GM21390 (cell line): ENCODE results near the gene MRPL14.
"Not testable (repeated sequence)": the region's sequence is repeated elsewhere in the genome, so short reads cannot be mapped to it uniquely, and the experiment has no call there.

Source experiments
- ATAC-seq: cut with Tn5 transposase; IDR thresholded peaks from one replicate; pipeline ENCODE4 v1.9.1; 2021; ENCODE audit not compliant: unreplicated experiment

MRPL14 gene

GRCh38 chr6:44150317-44150917 lies 23.2 kb upstream of the MRPL14 start:
- ATAC-seq: no peak

GRCh38 chr6:44149369-44150012 lies 22.2 kb upstream of the MRPL14 start:
- ATAC-seq: no peak

DNA sequence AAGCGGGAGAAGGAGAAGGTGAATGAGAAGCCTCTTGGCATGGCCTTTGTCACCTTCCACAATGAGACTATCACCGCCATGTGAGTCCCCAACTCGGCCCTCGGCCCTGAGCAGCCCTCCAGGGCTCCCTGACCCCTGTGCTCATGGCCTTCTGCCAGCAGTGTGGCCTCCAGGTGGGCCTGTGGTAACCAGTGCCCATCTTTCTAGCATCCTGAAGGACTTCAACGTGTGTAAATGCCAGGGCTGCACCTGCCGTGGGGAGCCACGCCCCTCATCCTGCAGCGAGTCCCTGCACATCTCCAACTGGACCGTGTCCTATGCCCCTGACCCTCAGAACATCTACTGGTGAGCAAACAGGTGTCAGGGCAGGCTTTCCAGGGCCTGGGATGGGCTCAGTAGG lies 21.1 kb upstream of the MRPL14 start:
- ATAC-seq: no peak

DNA sequence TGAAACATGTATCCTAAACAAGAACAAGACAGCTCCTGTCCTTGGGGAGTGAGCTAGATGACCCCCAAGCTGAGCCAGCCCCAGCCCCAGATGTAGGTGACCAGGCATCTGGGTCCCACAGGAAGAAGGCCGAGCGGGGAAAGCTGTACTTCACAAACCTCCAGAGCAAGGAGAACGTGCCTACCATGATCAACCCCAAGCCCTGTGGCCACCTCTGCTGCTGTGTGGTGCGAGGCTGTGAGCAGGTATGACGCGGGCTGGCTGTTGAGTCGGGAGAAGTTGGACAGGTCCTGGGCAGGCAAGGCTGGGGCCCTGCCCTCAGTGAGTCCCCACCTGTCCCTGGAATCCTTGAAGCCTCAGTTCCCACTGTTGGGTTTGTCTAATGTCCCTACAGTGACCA lies 20.0 kb upstream of the MRPL14 start:
- ATAC-seq: no peak

GRCh38 chr6:44146685-44147084 lies 19.4 kb upstream of the MRPL14 start:
- no peak for ATAC-seq

DNA sequence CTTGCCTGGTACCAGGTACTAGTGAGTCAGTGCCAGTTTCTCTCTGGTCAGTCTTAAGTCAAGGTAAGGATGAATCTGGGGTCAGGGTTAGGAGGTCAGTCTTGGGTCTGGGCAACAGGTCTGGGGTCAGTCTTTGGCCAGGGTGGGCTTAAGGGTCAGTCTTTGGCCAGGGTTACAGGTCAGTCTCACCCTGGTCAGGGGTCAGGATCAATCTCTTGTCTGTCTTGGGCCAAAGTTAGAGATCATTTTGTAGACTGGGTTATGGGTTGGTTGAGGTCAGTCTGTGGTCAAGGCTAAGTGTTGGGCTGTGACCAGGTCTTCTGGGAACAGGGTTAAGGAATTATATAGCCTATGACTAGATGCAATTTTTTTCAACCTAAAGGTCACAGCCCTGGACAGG lies 18.6 kb upstream of the MRPL14 start:
- ATAC-seq: no peak

DNA sequence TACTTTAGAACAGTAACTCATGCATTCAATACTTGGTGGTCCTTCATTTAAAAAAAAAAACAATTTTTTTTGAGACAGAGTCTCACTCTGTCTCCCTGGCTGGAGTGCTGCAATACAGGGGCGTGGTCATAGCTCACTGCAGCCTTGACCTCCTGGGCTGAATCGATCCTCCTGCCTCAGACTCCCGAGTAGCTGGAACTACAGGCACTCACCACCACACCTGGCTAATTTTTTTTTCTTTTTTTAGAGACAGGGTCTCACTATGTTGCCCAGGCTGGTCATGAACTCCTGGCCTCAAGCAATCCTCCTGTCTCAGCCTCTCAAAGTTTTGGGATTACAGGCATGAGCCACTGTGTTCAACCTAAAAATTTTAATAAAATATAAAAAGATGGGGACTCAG lies 17.3 kb upstream of the MRPL14 start:
- not testable (repeated sequence) for ATAC-seq

DNA sequence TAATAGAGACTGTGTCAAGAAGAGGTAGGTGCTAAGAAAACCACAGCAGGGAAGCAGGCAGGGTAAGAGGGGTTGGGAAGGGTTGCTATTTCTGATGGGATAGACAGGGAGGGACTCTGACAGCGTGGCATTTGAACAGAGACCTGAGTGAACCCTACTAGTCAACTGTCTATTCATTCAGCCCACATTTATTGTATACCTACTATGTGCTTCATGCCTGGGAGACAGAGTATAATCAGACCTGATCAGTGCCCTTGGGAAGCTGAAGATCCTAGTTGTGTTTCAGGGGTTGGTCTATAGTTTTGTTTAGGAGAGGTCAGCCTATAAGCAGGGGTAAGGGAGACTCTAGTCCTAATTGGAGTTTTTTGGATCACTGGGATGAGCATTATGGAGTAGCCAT lies 16.5 kb upstream of the MRPL14 start:
- ATAC-seq: no peak

GRCh38 chr6:44142835-44143234 lies 15.6 kb upstream of the MRPL14 start:
- ATAC-seq: no peak

GRCh38 chr6:44139351-44139743 lies 12.1 kb upstream of the MRPL14 start:
- ATAC-seq: no peak

DNA sequence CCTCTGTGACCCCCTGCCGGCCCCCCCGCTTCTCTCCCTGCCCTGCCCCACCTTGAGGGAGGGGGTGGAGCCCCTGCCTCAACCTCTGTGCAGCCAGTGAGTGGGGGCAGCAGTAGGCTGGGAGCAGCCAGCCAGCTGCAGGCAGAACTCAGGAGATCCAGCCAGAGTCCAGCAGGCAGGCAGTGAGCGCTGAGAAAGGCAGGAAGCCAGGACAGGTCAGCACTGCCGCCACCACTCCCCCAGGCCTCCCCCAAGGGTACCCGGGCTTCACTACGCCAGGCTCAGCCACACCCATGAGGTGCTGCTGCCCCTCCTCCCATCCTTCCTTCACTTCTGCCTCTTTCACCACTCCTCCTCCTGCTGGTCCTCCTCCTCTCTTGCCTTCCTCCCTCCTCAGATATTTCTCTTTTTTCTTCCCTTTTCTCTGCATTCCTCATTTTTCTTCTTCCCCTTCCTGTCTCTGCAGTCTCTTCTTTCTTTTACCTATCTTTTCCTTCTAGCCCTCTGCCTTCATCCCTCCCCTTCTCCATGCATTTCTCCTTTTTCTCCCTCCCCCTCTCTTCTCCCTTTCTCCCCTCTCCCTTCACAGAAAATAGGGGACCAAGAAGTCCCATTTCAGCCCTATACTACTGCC lies 11.6 kb upstream of the MRPL14 start:
- no peak for ATAC-seq

DNA sequence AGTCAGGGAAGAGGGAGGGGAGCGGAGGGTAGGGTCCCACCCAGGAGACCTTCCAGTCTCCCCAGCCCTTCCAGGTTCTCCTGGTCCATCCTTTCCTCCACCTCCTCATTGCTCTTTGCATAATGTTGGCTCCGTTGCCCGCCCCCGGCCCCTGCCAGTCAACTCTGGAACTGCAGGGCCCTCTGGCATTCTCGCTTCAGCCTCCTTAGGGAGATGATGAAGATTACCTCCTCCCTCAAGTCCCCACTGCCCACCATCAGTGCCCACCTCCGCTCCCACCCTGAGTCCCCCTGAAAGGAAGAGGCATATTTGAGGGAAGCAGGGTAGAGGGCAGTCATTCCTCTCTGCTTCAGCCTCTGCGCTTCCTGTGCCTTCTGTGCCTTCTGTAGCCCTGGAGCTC lies 8.6 kb upstream of the MRPL14 start:
- no peak for ATAC-seq

GRCh38 chr6:44135173-44135758 lies 8.0 kb upstream of the MRPL14 start:
- ATAC-seq: no peak

DNA sequence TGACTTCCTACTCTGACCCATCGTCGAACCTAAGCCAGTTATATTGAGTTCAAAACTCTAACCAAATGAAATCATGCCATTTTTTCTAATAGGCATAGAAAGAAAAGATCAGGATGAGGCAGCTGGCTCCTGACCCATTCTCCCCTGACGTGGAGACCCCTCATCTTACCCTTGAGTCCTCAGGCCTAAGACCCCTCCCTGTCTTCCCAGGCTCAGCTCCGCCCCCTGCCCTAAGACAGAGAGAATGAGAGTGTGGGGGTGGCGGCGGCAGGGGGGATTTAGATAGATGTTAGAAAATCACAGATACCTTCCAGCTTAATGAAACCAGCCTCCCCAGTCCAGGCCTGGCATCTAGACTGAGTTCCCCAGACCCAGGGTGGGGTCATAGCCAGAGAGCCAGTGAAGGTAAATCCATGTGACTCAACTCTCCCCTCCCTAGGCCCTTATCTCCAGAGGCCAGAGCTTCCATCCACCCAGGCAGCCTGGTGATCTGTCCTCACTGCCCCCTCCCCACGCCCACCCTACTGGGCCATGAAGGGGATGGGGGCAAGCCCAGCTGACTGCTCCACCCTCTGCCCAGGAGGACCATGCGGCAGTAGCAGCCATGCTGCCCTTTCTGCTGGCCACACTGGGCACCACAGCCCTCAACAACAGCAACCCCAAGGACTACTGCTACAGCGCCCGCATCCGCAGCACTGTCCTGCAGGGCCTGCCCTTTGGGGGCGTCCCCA lies 6.9 kb upstream of the MRPL14 start:
- ATAC-seq: no peak

- ATAC-seq: no peak
These were observed 6.0 kb upstream of the MRPL14 start for GRCh38 chr6:44133003-44133931.

- ATAC-seq: no peak
These were observed 5.2 kb upstream of the MRPL14 start for GRCh38 chr6:44132476-44132875.

DNA sequence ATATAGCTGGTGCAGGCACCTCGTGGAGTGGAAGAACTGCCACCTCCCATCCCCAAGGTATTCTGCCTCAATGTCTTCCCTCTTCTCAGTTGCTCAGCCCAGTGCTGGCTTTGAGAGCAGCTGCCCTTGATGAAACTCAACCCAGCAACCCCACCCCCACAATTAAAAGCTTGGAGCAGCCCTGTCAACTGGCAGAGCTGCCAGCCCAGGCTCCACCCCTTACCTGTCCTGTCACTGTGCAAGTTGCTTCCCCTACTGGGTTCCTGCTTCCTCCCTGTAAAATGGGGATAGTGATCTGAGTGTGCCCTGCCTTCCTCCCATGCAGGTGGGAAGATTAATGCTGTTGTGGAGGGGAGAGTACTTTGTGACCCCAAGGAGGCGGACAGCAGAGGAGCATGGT lies 4.6 kb upstream of the MRPL14 start:
- no peak for ATAC-seq

DNA sequence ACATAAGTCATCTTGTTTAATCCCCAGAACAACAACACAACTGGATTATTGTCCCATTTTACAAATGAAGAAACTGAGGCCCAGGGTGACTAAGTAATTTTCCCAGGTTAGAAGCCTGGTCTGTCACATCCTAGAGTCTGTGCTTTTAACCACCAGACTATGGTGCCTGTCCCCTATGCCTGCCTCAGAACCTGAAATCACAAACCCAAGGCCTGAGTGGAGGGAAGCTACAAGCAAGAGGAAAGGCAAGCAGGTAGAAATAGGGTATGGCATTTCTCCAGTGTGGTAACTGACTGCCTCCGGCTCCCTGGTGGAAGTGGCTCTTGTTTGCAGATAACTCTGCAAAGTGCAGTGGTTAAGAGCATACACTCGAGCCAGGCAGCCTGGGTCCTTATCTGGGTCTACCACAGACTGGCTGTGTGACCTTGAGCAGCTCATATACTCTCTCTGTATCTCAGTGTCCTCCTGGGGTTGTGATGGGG lies 2.6 kb upstream of the MRPL14 start:
- no peak for ATAC-seq

- no peak for ATAC-seq
These were observed 1.0 kb upstream of the MRPL14 start for GRCh38 chr6:44128020-44128917.
